ENCODE measurements around the gene ZNF831.

The ZNF831 gene

DNA sequence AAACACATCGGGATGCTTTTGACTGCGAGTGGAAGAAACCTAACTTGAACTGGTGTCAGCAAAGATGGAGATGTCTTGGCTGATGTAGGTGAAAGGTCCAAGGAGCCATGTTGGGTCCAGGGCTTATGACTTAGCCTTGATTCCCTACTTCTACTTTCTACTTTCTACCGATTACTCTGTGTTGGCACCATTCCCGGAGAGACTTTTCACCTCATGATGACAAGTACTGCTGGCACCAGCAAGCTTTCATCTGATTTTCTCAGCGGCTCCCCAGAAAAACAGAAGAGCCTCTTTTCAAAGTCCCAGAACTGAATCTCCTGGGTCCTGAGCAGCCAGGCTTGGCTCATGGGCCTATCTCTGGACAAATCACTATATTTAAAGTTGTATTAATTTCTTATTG is 131.9 kb downstream of the ZNF831 start:
- DNase-seq (ENCODE audit: low read depth in 1 of 2, low spot score in 1 of 2), result no peak

DNA sequence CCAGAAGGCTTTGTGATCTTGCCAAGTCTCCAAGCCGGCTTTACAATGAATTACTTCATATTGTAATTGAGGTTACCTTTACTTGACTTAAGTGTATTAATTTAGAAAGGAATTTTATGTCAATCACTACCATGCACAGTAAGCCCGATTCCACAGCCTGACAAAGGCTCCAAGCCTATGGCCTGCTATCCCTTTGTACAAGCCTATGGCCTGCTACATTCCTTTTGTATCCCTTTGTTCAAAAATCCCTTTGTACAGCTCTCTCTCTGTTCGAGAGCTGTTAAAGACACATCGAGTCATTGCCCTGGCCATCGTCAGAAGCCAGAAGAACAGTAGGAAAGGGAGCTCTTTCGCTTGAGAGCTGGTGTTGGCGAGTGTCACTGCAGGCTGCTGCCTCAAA is 134.1 kb downstream of the ZNF831 start:
- TF ChIP-seq, protein P1, sequence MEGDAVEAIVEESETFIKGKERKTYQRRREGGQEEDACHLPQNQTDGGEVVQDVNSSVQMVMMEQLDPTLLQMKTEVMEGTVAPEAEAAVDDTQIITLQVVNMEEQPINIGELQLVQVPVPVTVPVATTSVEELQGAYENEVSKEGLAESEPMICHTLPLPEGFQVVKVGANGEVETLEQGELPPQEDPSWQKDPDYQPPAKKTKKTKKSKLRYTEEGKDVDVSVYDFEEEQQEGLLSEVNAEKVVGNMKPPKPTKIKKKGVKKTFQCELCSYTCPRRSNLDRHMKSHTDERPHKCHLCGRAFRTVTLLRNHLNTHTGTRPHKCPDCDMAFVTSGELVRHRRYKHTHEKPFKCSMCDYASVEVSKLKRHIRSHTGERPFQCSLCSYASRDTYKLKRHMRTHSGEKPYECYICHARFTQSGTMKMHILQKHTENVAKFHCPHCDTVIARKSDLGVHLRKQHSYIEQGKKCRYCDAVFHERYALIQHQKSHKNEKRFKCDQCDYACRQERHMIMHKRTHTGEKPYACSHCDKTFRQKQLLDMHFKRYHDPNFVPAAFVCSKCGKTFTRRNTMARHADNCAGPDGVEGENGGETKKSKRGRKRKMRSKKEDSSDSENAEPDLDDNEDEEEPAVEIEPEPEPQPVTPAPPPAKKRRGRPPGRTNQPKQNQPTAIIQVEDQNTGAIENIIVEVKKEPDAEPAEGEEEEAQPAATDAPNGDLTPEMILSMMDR (IDR thresholded peaks at IDR 0.05; ENCODE audit: insufficient read depth, low read length), result no peak
- TF ChIP-seq POLR2AphosphoS5 (IDR thresholded peaks at IDR 0.05; ENCODE audit: low read depth) (no peak), SPI1 (IDR thresholded peaks at IDR 0.05; ENCODE audit: borderline replicate concordance, low read depth) (no peak), GABPA (IDR thresholded peaks at IDR 0.05; ENCODE audit: low read depth) (no peak)
- TF ChIP-seq, protein P2, sequence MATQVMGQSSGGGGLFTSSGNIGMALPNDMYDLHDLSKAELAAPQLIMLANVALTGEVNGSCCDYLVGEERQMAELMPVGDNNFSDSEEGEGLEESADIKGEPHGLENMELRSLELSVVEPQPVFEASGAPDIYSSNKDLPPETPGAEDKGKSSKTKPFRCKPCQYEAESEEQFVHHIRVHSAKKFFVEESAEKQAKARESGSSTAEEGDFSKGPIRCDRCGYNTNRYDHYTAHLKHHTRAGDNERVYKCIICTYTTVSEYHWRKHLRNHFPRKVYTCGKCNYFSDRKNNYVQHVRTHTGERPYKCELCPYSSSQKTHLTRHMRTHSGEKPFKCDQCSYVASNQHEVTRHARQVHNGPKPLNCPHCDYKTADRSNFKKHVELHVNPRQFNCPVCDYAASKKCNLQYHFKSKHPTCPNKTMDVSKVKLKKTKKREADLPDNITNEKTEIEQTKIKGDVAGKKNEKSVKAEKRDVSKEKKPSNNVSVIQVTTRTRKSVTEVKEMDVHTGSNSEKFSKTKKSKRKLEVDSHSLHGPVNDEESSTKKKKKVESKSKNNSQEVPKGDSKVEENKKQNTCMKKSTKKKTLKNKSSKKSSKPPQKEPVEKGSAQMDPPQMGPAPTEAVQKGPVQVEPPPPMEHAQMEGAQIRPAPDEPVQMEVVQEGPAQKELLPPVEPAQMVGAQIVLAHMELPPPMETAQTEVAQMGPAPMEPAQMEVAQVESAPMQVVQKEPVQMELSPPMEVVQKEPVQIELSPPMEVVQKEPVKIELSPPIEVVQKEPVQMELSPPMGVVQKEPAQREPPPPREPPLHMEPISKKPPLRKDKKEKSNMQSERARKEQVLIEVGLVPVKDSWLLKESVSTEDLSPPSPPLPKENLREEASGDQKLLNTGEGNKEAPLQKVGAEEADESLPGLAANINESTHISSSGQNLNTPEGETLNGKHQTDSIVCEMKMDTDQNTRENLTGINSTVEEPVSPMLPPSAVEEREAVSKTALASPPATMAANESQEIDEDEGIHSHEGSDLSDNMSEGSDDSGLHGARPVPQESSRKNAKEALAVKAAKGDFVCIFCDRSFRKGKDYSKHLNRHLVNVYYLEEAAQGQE (IDR thresholded peaks at IDR 0.05; ENCODE audit: insufficient replicate concordance, low read depth), result no peak
- H3K4me3 ChIP-seq (replicated peaks; ENCODE audit: insufficient read depth, low read length), result no peak overlapping the region
- DNase-seq (ENCODE audit: low read depth in 1 of 2, low spot score in 1 of 2), result no peak
- no peak overlapping the region for H3K27ac ChIP-seq (replicated peaks)
- peaks cover 3% of the 10 kb centered on the region for H3K27me3 ChIP-seq (ENCODE audit: insufficient read depth, poor library complexity, severe bottlenecking)

More for the DNA sequence above, 131.9 kb downstream of the ZNF831 start:
- Histone ChIP-seq H3K4me3 (replicated peaks; ENCODE audit: insufficient read depth, low read length) (no peak overlapping the region), H3K27me3 (ENCODE audit: insufficient read depth, poor library complexity, severe bottlenecking) (no peaks in the 10 kb centered on the region), H3K27ac (replicated peaks) (no peak overlapping the region)
- TF ChIP-seq, protein P1 (IDR thresholded peaks at IDR 0.05; ENCODE audit: insufficient read depth, low read length), result no peak
- TF ChIP-seq SPI1 (IDR thresholded peaks at IDR 0.05; ENCODE audit: borderline replicate concordance, low read depth) (no peak), GABPA (IDR thresholded peaks at IDR 0.05; ENCODE audit: low read depth) (no peak), POLR2AphosphoS5 (IDR thresholded peaks at IDR 0.05; ENCODE audit: low read depth) (no peak)
- TF ChIP-seq, protein P2 (IDR thresholded peaks at IDR 0.05; ENCODE audit: insufficient replicate concordance, low read depth), result no peak

DNA sequence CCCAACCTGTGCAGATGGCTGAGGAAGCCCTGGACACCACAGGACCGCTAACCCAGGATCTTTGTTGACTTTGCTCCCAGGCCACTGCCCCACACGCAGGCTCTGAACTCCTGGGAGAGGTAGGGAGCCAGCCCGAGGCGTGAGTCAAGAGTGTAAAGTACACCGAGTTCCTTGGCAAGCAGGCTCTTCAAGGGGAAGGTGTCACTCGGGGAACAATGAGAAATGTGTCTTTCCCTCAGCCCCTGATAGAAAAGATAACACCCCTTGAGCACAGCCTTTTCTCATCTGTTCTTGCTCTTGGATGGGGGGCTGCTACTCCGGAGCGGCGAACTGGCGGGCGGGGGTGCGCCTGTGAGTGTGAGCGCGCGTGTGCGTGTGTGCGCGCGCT is 136.3 kb downstream of the ZNF831 start:
- Histone ChIP-seq H3K27ac (replicated peaks) (no peak overlapping the region), H3K4me3 (replicated peaks; ENCODE audit: insufficient read depth, low read length) (no peak overlapping the region), H3K27me3 (ENCODE audit: insufficient read depth, poor library complexity, severe bottlenecking) (peaks cover 3% of the 10 kb centered on the region)
- no peak for DNase-seq (ENCODE audit: low read depth in 1 of 2, low spot score in 1 of 2)
- TF ChIP-seq SPI1 (IDR thresholded peaks at IDR 0.05; ENCODE audit: borderline replicate concordance, low read depth), result no peak
- TF ChIP-seq, protein P2 (IDR thresholded peaks at IDR 0.05; ENCODE audit: insufficient replicate concordance, low read depth), result no peak
- no peak for TF ChIP-seq POLR2AphosphoS5 (IDR thresholded peaks at IDR 0.05; ENCODE audit: low read depth)
- TF ChIP-seq GABPA (IDR thresholded peaks at IDR 0.05; ENCODE audit: low read depth), result no peak
- TF ChIP-seq, protein P1 (IDR thresholded peaks at IDR 0.05; ENCODE audit: insufficient read depth, low read length), result no peak

Data from HL-60 (cell line).